ENCODE measurements around the gene ICA1. TPM values are rescaled to one million over a fixed set of nuclear protein-coding genes. Genes with fewer than 3 reads are reported as not detected.

ICA1 gene
- total and polyA plus RNA-seq, 8 donors = 34.8 to 74.4 (median 50.4) TPM

- FAIRE-seq = no peak
- no peak for DNase-seq
- H3K9me3 ChIP-seq = no peaks in the 10 kb centered on the region
- no peak overlapping the region for H3K27ac ChIP-seq
- WGBS, 2 donors = 25 to 28% methylated on average over 2 of the region's 2 CpGs
- no peaks in the 10 kb centered on the region for H3K27me3 ChIP-seq
- TF ChIP-seq CTCF (IDR thresholded peaks at IDR 0.05) = no peak
- intact Hi-C loops (cut with DNase I) = no loop called here
- peaks cover 0 to 6% (median 0%) of the 10 kb centered on the region in 3 donors for H3K36me3 ChIP-seq
- peaks cover 0 to 9% (median 0%) of the 10 kb centered on the region in 3 donors for H3K4me1 ChIP-seq
- H3K4me3 ChIP-seq = no peak overlapping the region
- ATAC-seq = peak in 3 of 4 donors; percentile 17 to 68 (median 55)
Observed at GRCh38 chr7:8154272-8154671, 107.7 kb downstream of the ICA1 start.

- Histone ChIP-seq H3K4me3 (no peak overlapping the region), H3K27ac (no peak overlapping the region), H3K9me3 (no peaks in the 10 kb centered on the region), H3K4me1 (peaks cover 0 to 9% (median 0%) of the 10 kb centered on the region in 3 donors), H3K36me3 (peaks cover 0 to 6% (median 0%) of the 10 kb centered on the region in 3 donors), H3K27me3 (no peaks in the 10 kb centered on the region)
- ATAC-seq (peak in 1 of 4 donors; percentile 9), DNase-seq (no peak), FAIRE-seq (no peak)
- 92% methylated on average over 4 of the region's 4 CpGs for WGBS, 2 donors
- TF ChIP-seq CTCF (IDR thresholded peaks at IDR 0.05) = no peak
- intact Hi-C loops (cut with DNase I) = no loop called here
Observed at GRCh38 chr7:8152489-8153192, 109.3 kb downstream of the ICA1 start.

- ATAC-seq (no peak), DNase-seq (no peak), FAIRE-seq (no peak)
- H3K4me3 ChIP-seq = no peak overlapping the region
- H3K9me3 ChIP-seq = no peaks in the 10 kb centered on the region
- no peak overlapping the region for H3K27ac ChIP-seq
- peaks cover 0 to 9% (median 0%) of the 10 kb centered on the region in 3 donors for H3K4me1 ChIP-seq
- H3K27me3 ChIP-seq = no peaks in the 10 kb centered on the region
- 82 to 88% methylated on average over 7 of the region's 7 CpGs for WGBS, 2 donors
- H3K36me3 ChIP-seq = peaks cover 0 to 6% (median 0%) of the 10 kb centered on the region in 3 donors
- TF ChIP-seq CTCF (IDR thresholded peaks at IDR 0.05) = no peak
- intact Hi-C loops (cut with DNase I) = no loop called here
Observed at GRCh38 chr7:8151161-8151725, 110.7 kb downstream of the ICA1 start.

GRCh38 chr7:8149222-8149621, 112.7 kb downstream of the ICA1 start:
- no peaks in the 10 kb centered on the region for H3K9me3 ChIP-seq
- WGBS, 2 donors = 71 to 83% methylated on average over 4 of the region's 4 CpGs
- H3K36me3 ChIP-seq = no peaks in the 10 kb centered on the region
- DNase-seq = no peak
- intact Hi-C loops (cut with DNase I) = no loop called here
- no peak for TF ChIP-seq CTCF (IDR thresholded peaks at IDR 0.05)
- no peaks in the 10 kb centered on the region for H3K27me3 ChIP-seq
- peaks cover 0 to 3% (median 0%) of the 10 kb centered on the region in 3 donors for H3K4me1 ChIP-seq
- no peak overlapping the region for H3K27ac ChIP-seq
- ATAC-seq = peak in 2 of 4 donors; percentile 37 to 44
- no peak overlapping the region for H3K4me3 ChIP-seq
- no peak for FAIRE-seq
